ENCODE measurements around the gene RBMX.
"Not testable (repeated sequence)": the region's sequence is repeated elsewhere in the genome, so short reads cannot be mapped to it uniquely, and the experiment has no call there.

The RBMX gene

DNA sequence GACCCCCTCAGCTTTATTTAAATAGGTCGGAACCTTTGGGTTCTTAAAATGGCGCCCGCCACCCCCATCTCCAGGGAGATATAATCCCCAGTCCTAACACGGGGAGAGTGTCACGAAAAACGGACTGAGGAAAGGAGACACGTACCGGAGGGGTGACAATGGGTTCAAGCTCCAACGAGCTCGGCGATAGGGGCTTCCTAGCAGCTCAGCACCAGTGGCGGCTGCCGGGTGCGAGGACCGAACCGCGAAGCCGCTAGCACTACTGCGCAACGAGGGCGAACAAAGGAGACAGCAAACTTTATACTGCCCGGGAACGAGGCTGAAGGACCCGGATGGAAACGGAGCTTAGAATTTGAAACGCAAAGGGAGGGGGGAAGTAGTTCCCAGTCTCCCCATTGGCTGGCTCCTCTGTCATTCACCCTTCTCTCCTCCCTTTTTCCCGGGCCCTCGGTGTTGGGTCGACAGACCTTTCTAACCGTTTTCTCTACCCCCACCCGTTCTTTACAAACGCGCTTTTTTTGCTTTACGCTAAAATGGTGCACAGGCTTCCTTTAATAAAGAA lies at the start of gene RBMX:
Gene RBMX (minus strand): TSS at position 274 of the 562 bp plus-strand sequence. CDS start 1,298 bp downstream, outside the sequence.
- DNase-seq: peak; percentile 77

DNA sequence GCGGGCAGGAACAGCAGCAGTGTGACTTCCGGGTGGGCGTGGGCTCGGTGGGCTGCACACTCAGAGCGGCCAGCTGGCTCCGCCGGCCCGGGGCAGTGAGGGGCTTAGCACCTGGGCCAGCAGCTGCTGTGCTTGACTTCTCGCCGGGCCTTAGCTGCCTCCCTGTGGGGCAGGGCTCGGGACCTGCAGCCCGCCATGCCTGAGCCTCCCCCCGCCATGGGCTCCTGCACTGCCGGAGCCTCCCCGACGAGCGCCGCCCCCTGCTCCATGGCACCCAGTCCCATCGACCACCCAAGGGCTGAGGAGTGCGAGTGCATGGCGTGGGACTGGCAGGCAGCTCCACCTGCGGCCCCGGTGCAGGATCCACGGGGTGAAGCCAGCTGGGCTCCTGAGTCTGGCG lies 40.9 kb upstream of the RBMX start:
- DNase-seq: not testable (repeated sequence)

DNA sequence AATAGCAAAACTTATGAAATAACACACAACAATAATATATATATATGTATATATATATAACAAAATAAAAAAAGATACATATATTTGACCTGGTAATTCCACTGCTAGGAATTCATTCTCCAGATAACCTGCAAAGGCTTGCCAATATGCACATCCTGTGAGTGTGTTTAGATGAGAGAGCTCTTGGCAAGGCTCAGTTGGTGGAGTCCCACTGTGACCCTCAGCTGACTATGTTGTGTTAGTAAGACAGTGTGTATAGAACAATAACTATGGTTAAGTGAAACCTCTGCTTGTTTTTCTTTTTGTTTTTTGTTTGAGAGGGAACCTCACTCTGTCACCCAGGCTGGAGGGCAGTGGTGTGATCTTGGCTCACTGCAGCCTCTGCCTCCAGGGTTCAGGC lies 39.5 kb upstream of the RBMX start:
- DNase-seq: no peak

DNA sequence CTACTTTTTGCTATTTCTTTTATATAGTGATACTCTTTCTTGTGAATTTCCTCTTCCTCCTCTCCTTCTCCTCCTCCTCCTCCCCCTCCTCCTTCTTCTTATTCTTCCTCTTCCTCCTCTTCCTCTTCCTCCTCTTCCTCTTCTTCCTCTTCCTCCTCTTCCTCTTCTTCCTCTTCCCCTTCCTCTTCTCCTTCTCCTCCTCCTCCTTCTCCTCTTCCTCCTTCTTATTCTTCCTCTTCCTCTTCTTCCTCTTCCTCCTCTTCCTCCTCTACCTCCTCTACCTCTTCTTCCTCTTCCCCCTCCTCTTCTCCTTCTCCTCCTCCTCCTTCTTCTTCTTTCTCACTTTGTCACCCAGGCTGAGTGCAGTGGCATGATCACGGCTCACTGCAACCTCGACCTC lies 36.3 kb upstream of the RBMX start:
- DNase-seq: no peak

DNA sequence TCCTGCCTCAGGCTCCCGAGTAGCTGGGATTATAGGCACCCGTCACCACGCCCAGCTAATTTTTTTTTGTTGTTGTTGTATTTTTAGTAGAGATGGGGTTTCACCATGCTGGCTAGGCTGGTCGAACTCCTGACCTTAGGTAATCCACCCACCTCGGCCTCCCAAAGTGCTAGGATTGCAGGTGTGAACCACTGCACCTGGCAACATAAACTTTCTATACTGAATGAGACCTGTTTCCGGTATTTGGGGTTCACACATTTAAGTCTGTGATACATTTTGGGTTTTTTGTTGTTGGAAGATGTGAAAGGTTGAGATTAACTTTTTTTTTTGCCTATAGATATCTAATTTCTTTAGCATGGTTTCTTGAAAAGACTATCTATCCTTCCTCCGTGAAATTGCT lies 31.1 kb upstream of the RBMX start:
- DNase-seq: not testable (repeated sequence)

DNA sequence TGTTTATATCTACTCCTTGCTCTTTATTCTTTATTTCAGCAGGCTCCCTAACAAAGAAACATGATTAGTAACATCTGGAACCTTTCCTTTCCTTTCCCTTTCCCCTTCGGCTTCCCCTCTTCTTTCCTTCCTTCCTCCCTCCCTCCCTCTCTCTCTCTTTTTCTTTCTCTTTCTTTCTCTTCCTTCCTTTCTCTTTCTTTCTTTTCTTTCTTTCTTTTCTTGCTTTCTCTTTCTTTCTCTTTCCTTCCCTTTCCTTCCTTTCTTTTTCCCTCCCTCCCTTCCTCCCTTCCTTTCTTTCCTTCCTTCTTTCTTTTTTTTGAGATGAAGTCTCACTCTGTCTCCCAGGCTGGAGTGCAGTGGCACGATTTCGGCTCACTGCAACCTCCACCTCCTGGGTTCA lies 30.7 kb upstream of the RBMX start:
- DNase-seq: no peak

DNA sequence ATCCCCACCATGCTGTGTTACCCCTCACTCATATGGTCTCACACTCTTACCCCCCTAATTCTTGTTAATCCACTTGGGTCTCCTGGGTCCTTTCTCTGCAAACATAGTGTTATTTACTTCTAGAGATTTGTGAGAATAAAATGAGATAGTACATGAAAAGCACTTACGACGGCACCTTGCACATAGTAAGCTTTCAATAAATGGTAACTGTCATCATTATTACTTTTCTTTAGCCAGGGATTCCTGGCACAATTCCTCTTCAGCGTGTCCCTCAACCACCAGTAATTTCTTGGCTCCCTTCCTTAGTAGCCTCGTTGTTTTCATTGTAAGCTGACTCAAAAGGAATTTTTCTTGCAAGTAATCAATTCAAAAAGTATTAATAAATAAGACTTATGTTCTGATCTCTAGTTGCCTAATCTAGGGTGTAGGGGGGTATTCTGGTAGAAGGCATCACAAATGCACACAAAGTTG lies 30.1 kb upstream of the RBMX start:
- DNase-seq: no peak

DNA sequence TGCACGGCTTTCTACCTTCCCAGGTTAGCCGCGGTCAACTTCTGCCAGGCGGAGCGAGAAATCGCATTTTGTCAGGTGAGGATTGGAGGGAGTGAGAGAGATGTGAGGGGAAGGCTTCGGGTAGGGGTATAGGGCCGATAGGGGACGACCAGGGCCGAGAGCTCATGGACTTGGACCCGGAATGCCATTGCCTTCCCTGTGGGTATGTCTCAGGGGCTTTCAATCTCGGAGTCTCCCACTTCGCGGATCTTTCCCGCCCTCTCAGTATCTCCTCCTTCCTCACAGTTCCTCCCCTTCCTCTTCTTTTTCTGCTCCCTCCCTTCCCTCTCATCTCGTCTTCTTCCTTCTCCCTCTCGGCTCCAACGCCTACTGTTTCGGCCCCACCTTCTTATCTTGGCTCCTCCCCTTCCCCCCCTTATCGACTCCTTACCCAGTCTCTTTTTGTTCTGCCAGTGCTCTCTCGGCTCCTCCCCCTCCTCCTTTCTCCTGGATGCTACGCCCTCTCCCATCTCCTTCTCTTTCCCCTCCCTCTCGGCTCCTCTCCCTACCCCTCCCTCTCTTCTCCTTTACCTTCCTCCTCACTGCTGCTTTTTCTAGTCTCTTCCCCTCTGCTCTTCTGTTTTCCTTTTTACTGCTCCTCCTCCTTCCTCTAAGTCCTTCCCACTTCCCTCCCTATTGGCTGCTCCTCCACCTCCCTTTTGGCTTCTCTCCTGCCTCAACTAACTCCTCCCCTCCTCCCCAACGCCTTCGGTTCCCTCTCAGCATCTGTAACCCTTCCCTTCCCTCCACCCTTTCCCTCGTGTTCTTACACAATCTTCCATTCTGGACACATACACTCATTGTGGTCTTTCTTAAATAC lies 29.4 kb upstream of the RBMX start:
- DNase-seq: peak; percentile 69

DNA sequence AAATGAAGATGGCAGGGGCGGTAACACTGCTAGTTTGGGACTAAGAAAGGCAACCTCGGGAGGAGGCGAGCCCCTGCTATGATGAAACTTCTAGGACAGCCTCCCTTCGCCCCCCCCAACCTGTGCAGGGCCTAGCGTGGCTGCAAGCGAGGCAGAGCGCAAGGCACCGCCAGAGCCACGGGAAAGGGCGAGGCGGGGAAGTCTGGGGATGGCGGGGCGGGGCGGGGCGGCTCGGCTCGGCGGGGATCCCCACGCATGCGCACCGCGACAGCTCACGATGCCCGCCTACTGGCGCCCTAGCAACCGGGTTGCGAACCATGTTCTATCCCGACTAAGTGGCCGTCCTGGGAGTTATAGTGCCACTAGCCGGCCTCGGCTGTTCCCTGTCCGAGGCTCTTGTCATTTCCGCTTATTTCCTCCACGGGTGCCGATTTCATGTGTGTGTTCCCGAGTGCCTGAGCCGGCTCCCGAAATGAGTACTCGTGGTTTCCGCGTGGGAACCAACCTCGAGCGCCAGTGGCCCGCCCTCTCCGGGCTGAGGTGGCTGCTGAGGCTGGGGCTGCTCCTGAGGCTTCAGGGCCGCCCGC lies 28.7 kb upstream of the RBMX start:
- peak; percentile 60 for DNase-seq

DNA sequence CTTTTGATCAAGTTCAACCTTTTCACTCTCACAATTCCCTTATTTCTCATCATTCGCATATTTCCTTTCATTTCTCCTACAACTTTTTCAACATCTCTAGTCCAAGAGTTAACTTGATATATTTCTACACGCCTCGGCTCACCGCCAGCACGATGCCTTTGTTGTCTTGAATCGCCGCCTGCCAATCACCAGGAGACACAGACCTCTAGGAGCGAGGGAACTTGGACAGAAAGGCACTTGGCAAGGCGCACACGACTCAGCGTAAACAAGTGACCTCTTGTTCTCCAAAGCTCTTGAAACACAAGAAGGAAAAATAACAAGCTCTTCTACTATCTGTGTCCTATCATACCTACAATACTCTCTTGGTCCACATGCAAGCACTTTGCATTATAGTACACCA lies 27.1 kb upstream of the RBMX start:
- no peak for DNase-seq

DNA sequence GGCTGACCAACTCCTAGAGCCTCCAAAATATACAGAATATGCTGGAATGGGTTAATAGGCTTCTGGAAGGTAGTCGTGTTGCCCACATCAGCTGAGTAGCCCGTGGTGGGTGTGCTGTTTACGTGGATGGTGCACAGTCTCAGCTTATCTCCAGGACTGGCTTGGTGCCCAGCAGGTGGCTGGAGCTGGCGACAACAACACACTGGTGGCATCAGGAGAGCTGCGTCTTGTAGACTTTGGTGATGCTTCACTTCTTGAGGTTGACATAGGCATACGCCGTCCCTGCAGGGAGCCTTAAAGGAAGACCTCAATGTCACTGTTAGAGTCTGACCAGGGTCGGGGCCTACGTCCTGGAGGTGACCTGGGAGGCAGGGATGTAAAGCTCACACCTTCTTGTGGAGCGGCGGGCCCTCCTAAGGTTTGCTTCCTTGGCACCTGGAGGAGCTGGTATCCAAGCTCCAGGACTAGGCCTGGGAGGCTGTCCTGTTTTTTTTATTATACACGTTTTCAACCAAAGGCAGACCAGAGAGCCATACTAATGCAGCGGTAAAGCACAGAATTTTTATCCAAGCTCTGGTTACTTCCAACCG lies 26.5 kb upstream of the RBMX start:
- no peak for DNase-seq

DNA sequence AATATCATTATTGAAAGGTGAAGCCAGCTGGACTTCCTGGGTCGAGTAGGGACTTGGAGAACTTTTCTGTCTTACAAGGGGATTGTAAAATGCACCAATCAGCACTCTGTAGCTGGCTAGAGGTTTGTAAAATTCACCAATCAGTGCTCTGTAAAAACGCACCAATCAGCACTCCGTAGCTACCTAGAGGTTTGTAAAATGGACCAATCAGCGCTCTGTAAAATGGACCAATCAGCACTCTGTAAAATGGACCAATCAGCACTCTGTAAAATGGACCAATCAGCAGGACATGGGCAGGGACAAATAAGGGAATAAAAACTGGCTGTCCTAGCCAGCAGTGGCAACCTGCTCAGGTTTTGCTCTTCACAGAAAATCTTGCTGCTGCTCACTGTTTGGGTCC lies 23.5 kb upstream of the RBMX start:
- not testable (repeated sequence) for DNase-seq

DNA sequence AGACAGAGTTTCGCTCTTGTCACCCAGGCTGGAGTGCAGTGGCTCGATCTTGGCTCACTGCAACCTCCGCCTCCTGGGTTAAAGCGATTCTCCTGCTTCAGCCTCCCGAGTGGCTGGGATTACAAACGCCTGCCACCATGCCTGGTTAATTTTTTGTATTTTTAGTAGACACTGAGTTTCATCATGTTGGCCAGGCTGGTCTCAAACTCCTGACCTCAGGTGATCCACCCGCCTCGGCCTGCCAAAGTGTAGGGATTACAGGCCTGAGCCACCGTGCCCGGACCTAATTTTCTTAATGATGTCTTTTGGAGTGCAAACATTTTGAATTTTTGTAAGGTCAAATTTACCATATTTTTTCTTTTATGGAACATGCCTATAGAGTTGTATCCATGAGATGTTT lies 19.5 kb upstream of the RBMX start:
- DNase-seq: not testable (repeated sequence)

DNA sequence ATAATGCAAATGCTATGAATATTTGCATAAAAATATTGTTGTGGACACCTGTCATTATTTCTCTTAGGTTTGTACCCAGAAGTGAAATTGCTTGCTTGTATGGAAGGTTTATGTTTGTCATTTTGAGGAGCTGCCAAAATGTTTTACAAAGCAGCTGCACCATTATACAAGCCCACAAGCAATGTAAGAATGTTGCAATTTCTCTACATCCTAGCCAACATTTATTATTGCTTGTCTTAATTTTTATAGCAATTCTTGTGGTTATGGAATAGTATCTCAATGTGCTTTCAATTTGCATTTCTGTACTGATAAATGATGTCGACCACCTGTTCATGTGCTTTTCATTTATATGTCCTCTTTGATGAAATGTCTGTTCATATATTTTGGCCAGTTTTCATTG lies 18.7 kb upstream of the RBMX start:
- DNase-seq: no peak

DNA sequence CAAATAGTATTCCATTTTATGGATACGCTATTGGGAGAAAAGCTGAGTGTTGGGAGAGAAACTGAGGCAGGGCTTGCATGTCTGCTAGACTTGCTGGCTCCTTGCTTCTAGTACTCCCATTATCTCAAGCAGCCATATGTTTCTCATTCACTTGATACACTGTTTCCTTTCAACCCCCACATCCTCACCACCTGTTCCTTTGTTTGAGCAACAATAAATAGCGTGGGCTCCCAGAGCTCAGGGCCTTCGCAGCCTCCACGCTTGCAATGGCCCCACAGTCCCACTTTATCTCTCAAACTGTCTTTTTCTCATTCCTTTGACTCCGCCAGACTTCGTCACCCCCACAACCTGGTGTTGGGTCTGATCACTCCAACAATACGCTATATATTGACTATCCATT lies 18.2 kb upstream of the RBMX start:
- not testable (repeated sequence) for DNase-seq

DNA sequence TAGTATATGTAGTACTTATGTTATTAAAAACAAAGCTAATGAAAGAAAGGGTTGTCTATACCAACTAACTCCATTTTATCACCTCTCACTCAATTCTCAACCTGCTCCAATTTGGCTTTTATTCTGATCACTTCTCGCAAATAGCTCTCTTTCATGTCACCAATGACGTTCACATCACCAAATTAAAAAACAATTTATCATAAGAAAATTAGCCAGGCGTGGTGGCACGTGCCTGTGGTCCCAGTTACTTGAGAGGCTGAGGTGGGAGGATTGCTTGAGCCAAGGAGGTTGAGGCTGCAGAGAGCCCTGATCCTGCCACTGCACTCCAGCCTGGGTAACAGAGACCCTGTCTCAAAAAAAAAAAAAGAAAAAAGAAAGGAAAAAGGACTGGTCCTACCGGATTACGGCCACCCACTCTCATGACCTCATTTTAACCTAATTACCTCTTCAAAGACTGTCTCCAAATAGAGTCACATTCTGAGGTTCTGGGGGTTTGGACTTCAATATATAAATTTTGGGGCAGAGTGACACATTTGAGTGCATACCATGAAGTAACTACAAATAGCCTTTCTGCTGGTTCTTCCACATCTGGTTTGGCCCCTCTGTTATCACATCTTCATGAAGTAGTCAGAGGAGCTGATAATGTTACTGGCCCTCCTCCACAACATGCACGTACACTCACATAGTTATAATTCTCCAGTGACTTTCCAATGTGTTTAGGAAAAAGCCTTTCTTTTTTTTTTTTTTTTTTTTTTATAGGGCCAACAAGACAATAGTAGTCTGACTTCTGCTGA lies 15.8 kb upstream of the RBMX start:
- no peak for DNase-seq

DNA sequence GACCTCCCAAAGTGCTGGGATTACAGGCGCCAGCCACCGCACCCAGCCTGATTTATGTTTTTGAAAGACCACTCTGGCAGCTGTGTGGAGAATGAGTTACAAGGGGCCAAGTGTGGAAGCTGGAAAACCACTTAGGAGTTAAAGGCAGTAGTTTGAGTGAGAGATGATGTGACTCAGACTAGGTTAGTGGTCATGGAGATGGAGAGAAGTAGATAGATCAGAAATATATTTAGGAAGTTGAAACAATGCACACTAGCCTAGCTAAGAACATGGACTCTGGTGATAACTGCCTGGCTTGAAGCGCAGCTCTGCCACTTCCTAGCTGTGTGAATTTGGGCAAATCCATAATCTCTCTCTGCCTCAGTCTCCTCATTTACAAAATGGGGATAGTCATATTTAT lies 11.9 kb upstream of the RBMX start:
- no peak for DNase-seq

DNA sequence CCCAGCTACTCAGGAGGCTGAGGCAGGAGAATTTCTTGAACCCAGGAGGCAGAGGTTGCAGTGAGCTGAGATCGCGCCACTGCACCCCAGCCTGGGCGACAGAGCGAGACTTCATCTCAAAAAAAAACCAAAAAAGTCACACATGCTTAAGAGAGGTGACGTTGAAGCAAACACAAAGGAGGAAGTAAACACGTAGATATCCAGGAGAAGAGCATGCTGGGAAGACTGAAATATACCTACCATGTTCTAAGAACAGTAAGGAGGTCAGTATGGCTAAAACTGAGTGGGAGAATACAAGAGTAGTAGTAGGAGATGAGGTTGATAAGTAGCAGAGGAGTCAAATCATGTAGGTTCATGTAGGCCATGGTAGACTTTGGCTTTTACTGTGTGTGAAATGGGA lies 10.1 kb upstream of the RBMX start:
- DNase-seq: not testable (repeated sequence)

DNA sequence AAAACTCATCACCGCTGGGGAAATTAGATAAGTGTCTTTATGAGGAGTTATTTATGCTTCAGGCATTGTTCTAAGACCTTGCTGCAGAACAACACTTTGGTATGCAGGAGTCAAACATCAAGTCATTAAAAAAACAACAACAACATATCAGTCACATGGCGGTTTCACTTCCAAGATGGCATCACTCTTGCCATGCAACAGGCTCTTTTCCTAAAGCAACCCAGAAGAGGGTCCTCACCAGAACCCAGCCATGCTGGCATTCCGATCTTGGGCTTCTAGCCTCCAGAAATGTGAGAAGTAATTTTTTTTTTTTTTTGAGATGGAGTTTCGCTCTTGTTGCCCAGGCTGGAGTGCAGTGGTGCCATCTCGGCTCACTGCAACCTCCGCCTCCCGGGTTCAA lies 8.7 kb upstream of the RBMX start:
- DNase-seq: no peak

DNA sequence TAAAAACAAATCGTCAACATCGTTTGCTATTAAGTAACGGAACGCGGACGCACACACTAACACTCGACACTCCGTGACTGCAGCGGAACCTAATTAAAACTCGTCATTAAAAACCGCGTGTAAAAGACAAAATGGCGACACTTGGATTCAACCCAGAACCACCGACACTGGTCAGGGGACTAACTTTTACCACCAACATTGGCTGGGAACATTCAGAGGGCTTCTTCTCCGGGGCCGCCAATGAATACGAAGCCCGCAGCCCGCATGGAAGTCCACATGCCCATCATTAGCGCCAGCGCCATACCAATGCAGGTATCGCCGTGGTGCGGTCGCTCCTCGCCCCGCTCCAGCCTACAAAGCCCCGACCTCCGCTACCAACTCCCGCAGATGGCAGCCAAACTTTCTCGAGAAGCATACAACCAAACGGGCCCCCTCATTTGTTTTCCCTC lies 498 bp downstream of the RBMX start:
- no peak for DNase-seq

DNA sequence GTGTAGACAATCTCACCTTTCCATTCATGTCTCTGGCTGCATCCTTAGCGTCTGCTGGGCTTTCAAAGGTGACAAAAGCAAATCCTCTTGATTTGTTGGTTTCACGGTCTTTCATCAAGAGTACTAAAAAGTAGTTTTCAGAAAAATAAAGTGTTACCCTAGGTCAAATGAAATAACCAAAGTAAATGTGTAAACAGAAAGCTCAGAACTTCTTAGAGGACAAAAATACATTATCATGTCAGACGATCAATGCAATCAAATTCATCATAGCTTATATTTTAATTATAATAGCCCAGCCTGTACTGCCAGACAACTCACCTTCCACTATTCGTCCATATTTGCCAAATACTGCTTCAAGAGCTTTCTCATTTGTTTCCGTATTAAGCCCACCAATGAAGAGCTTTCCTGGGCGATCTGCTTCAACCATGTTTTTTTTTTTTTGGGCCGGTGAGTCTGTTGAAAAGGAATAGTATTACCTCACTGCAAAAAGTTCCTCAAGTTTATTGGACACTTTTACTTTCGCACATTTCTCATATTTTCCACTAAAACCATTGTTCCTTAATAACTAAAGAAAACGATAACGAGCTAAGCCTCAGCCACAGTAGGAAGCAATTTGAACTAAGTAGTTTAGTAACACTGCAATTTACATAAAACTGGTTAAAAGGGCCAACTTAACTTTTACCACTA lies 1.4 kb downstream of the RBMX start:
- no peak for DNase-seq

DNA sequence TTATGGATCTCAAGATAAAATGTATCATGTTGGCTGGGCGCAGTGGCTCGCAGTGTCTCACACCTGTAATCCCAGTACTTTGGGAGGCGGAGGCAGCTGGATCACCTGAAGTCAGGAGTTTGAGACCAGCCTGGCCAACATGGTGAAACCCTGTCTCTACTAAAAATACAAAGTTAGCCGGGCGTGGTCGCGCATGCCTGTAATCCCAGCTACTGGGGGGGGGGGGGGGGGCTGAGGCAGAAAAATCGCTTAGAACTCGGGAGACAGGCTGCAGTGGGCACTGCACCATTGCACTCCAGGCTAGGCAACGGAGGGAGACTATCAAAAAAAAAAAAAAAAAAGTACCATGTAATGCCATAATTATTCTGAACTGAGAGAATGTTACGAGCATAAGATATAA lies 2.1 kb downstream of the RBMX start:
- DNase-seq: no peak
